PC-3 (cell line): ENCODE measurements around the gene TAL2. TPM values are rescaled to one million over a fixed set of nuclear protein-coding genes. Genes with fewer than 3 reads are reported as not detected.

Experiments
- ATAC-seq: fragments of 200-7000 bp; cut with Tn5 transposase; 2 replicates; pipeline ENCODE4 v1.9.1; 2020; ENCODE audit warnings: mild to moderate bottlenecking, moderate library complexity
- BruUV-seq: library from RNA; stranded (reverse); fragments of 400-500 nt; replicated peaks from 2 replicates; lab custom pipeline; 2021; lab: Mats Ljungman, UMichigan
- CTCF ChIA-PET: fragments of 300-600 bp; sonication (Branson Sonifier 250); formaldehyde crosslinking; loops from one replicate; lab custom pipeline; 2022; ENCODE audit warnings: antibody characterized with exemption; lab: Charles Lee
- POLR2A ChIA-PET: fragments of 300-600 bp; sonication (Branson Sonifier 250); formaldehyde crosslinking; loops from one replicate; lab custom pipeline; 2022; ENCODE audit warnings: antibody characterized with exemption; ENCODE audit not compliant: unreplicated experiment; lab: Charles Lee
- DNase-seq: peaks from one replicate; pipeline ENCODE4 v3.0.0-alpha.2; 2015
- H2AFZ ChIP-seq: fragments of 300-600 bp; sonication (generic); 2 replicates; pipeline ENCODE4 v1.6.0; 2016; ENCODE audit warnings: antibody characterized with exemption, low read length
- H3F3A ChIP-seq: fragments of 300-600 bp; sonication (generic); one replicate; pipeline ENCODE4 v1.6.0; 2017; ENCODE audit warnings: antibody characterized with exemption, low read length, control low read depth, mild to moderate bottlenecking; ENCODE audit not compliant: unreplicated experiment
- H3K27ac ChIP-seq: fragments of 300-600 bp; sonication (generic); 2 replicates; pipeline ENCODE4 v1.5.1; 2016; ENCODE audit warnings: mild to moderate bottlenecking, low read length
- H3K27me3 ChIP-seq: fragments of 300-600 bp; sonication (generic); 2 replicates; pipeline ENCODE4 v1.6.1; 2016; ENCODE audit warnings: low read length, mixed read lengths
- H3K36me3 ChIP-seq: fragments of 300-600 bp; sonication (generic); 2 replicates; pipeline ENCODE4 v1.6.1; 2016; ENCODE audit warnings: low read depth, mixed run types, low read length, mixed read lengths
- H3K4me1 ChIP-seq: fragments of 300-600 bp; sonication (generic); 2 replicates; pipeline ENCODE4 v1.5.1; 2016; ENCODE audit warnings: low read length; ENCODE audit not compliant: insufficient read depth
- H3K4me2 ChIP-seq: fragments of 300-600 bp; sonication (generic); 2 replicates; pipeline ENCODE4 v1.6.0; 2016; ENCODE audit warnings: low read length
- H3K4me3 ChIP-seq: fragments of 300-600 bp; sonication (generic); 2 replicates; pipeline ENCODE4 v1.5.1; 2016; ENCODE audit warnings: mild to moderate bottlenecking, low read length, mixed read lengths
- H3K79me2 ChIP-seq: fragments of 300-600 bp; sonication (generic); 2 replicates; pipeline ENCODE4 v1.6.1; 2017; ENCODE audit warnings: low read length, mixed read lengths
- H3K9ac ChIP-seq: fragments of 300-600 bp; sonication (generic); 2 replicates; pipeline ENCODE4 v1.6.0; 2016; ENCODE audit warnings: mild to moderate bottlenecking, low read length
- H3K9me2 ChIP-seq: fragments of 300-600 bp; sonication (generic); replicated peaks from 2 replicates; pipeline ENCODE4 v1.6.1; 2016; ENCODE audit warnings: mixed run types, low read length, mixed read lengths
- H3K9me3 ChIP-seq: fragments of 300-600 bp; sonication (generic); 2 replicates; pipeline ENCODE4 v1.6.1; 2016; ENCODE audit warnings: low read length, mixed read lengths
- H4K20me1 ChIP-seq: fragments of 300-600 bp; sonication (generic); 2 replicates; pipeline ENCODE4 v1.6.1; 2016; ENCODE audit warnings: low read length, mixed read lengths
- EZH2 ChIP-seq: fragments of 300-600 bp; sonication (generic); IDR thresholded peaks from one replicate; pipeline ENCODE4 v1.6.1; 2017; ENCODE audit warnings: antibody characterized with exemption, mild to moderate bottlenecking, low read length; ENCODE audit not compliant: unreplicated experiment
- EZH2phosphoT487 ChIP-seq: fragments of 300-600 bp; sonication (generic); IDR thresholded peaks from 2 replicates; pipeline ENCODE4 v1.6.1; 2018; ENCODE audit warnings: mild to moderate bottlenecking, antibody characterized with exemption, low read length, borderline replicate concordance
- intact Hi-C: fragments of 100-400 bp; cut with micrococcal nuclease; formaldehyde crosslinking; loops from 2 replicates; pipeline ENCODE4 v1.9.0; 2023
- total RNA-seq: library from RNA; depleted of rRNA; stranded (reverse); fragments of >200 nt; gene quantifications from 2 replicates; pipeline ENCODE4 v1.2.3, GENCODE V29; 2014
- TF ChIP-seq, protein P1 (sequence below): fragments of 300-600 bp; sonication (generic); conservative IDR thresholded peaks from 2 replicates; pipeline ENCODE4 v1.5.1; 2017; ENCODE audit warnings: antibody characterized with exemption, low read depth, mild to moderate bottlenecking, low read length

TAL2 gene
- total RNA-seq, 1 experiment from 2014 or later, result not detected

DNA sequence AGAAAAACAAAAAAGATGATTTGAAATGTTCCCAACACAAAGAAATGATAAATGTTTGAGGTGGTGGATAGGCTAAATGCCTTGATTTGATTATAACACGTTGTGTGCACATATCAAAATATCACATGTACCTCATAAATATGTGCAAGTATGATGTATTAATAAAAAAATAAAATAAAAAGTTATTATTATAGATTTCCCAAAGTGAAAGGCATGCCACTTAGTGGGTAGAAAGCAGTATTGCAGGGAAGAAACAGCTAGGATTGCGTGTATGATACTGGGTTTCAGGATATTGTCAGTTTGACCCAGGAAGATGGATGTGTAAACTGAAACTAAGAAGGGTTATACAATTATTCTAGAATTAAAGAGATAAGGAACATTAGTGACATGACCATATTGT lies 28.5 kb downstream of the TAL2 start:
- ATAC-seq (no peak), DNase-seq (peak; percentile 27)
- no peaks in the 10 kb centered on the region for H3K9me3 ChIP-seq
- no peak overlapping the region for H3K9ac ChIP-seq
- TF ChIP-seq EZH2 (no peak), EZH2phosphoT487 (no peak)
- TF ChIP-seq, protein P1, sequence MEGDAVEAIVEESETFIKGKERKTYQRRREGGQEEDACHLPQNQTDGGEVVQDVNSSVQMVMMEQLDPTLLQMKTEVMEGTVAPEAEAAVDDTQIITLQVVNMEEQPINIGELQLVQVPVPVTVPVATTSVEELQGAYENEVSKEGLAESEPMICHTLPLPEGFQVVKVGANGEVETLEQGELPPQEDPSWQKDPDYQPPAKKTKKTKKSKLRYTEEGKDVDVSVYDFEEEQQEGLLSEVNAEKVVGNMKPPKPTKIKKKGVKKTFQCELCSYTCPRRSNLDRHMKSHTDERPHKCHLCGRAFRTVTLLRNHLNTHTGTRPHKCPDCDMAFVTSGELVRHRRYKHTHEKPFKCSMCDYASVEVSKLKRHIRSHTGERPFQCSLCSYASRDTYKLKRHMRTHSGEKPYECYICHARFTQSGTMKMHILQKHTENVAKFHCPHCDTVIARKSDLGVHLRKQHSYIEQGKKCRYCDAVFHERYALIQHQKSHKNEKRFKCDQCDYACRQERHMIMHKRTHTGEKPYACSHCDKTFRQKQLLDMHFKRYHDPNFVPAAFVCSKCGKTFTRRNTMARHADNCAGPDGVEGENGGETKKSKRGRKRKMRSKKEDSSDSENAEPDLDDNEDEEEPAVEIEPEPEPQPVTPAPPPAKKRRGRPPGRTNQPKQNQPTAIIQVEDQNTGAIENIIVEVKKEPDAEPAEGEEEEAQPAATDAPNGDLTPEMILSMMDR, result peak; percentile 35
- BruUV-seq, result no TSS peak
- H3K4me1 ChIP-seq, result peaks cover 5% of the 10 kb centered on the region; the same call in 1 of the 2 replicates
- no peaks in the 10 kb centered on the region for H3F3A ChIP-seq
- POLR2A ChIA-PET, result no interaction called here
- H4K20me1 ChIP-seq, result no peaks in the 10 kb centered on the region
- no peaks in the 10 kb centered on the region for H3K36me3 ChIP-seq
- H3K27ac ChIP-seq, result no peak overlapping the region
- CTCF ChIA-PET, result interaction anchor here (0.8 kb wide), 1 partner anchor 53 kb away, joined by 3 read pairs; no protein-coding TSS in a partner anchor
- H3K4me2 ChIP-seq, result no peak overlapping the region
- no peaks in the 10 kb centered on the region for H3K27me3 ChIP-seq
- H2AFZ ChIP-seq, result no peak overlapping the region
- no peaks in the 10 kb centered on the region for H3K9me2 ChIP-seq
- no peak overlapping the region for H3K4me3 ChIP-seq
- intact Hi-C loops, result loop anchor here (2.0 kb wide), 2 partner anchors 58 to 82 kb away; no protein-coding TSS in a partner anchor
- H3K79me2 ChIP-seq, result peaks cover 8% of the 10 kb centered on the region

DNA sequence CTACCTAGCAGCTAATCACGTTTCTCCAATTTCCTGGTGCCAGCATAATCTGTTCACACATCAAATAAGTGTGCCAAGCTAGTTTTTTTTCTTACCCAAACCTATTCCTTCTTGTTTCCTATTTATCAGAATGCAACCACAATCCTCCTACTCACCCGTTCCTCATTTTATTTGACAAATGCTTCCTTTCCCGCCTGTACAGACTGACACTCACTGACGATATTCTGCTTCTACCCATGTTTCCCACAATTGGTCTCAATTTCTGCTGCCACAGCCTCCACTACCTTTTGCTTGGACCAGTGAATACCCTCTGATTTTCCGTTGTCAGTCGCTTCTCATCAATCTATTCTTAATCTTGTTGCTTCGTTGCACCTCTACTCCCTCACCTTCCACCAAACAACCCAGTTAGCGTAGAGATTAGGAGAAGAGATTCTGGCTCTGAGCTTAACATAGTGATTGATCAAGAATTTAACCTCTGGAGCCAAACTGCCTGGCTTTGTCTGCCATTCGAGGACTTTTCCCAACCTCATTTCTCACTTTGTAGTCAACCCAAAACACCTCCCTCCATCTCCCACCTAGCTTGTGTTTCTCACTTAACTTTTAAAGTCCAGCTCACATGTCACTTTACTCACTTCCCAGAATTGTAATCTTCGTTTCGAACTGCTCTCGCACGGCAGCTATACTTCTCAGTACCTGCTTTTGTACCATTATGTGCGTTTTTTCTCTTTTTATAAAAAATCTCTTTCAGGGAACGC lies 31.4 kb downstream of the TAL2 start:
- Histone ChIP-seq H3K4me1 (peaks cover 7% of the 10 kb centered on the region; the same call in 1 of the 2 replicates), H4K20me1 (no peaks in the 10 kb centered on the region), H3K36me3 (no peaks in the 10 kb centered on the region), H3K9me2 (no peaks in the 10 kb centered on the region), H3K79me2 (peaks cover 36% of the 10 kb centered on the region), H3K9ac (peak overlapping the region; percentile 66; the same call in 1 of the 2 replicates), H3K27me3 (no peaks in the 10 kb centered on the region), H3K9me3 (no peaks in the 10 kb centered on the region), H3K4me3 (peak overlapping the region; percentile 98), H3F3A (no peaks in the 10 kb centered on the region), H2AFZ (peak overlapping the region; percentile 86), H3K4me2 (peak overlapping the region; percentile 87), H3K27ac (no peak overlapping the region)
- intact Hi-C loops, result loop anchor here (1.0 to 2.0 kb wide), 2 partner anchors 25 to 267 kb away; no protein-coding TSS in a partner anchor
- TF ChIP-seq, protein P1, result no peak
- DNase-seq (peak; percentile 7), ATAC-seq (peak; percentile 6; the same call in 1 of the 2 replicates)
- CTCF ChIA-PET, result interaction anchor here (0.6 kb wide), 1 partner anchor 985 kb away, joined by 4 read pairs; no protein-coding TSS in a partner anchor
- POLR2A ChIA-PET, result no interaction called here
- no TSS peak for BruUV-seq
